ENCODE results near the gene FAM110A. TPM values are rescaled to one million over a fixed set of nuclear protein-coding genes. Genes with fewer than 3 reads are reported as not detected.

The FAM110A gene
- total RNA-seq, 1 donor from 2014 or later: 11.8 TPM

GRCh38 chr20:821046-821730, 12.3 kb upstream of the FAM110A start:
- H3K27me3 ChIP-seq: no peaks in the 10 kb centered on the region
- TF ChIP-seq POLR2AphosphoS5 (IDR thresholded peaks at IDR 0.05; ENCODE audit: insufficient read depth in 1 of 2, low read depth in 1 of 2) (no peak), CTCF (IDR thresholded peaks at IDR 0.05) (no peak), POLR2A (IDR thresholded peaks at IDR 0.05) (no peak)

GRCh38 chr20:821731-822065, 11.8 kb upstream of the FAM110A start:
- DNase-seq (ENCODE audit: extremely low spot score in 2 of 2): peak; percentile 54 to 70
- Histone ChIP-seq H3K4me3 (no peak overlapping the region), H3K9me3 (no peaks in the 10 kb centered on the region), H3K27me3 (no peaks in the 10 kb centered on the region), H3K4me1 (no peaks in the 10 kb centered on the region), H3K27ac (no peak overlapping the region), H3K36me3 (no peaks in the 10 kb centered on the region)
- intact Hi-C loops (cut with DNase I): no loop called here
- TF ChIP-seq CTCF (IDR thresholded peaks at IDR 0.05) (no peak), POLR2A (IDR thresholded peaks at IDR 0.05) (no peak), POLR2AphosphoS5 (IDR thresholded peaks at IDR 0.05; ENCODE audit: insufficient read depth in 1 of 2, low read depth in 1 of 2) (no peak)

More at GRCh38 chr20:821046-821730, 12.3 kb upstream of the FAM110A start:
- Histone ChIP-seq H3K27ac (no peak overlapping the region), H3K36me3 (no peaks in the 10 kb centered on the region), H3K9me3 (no peaks in the 10 kb centered on the region), H3K4me3 (no peak overlapping the region), H3K4me1 (no peaks in the 10 kb centered on the region)
- peak in 1 of 2 donors; percentile 19 for DNase-seq (ENCODE audit: extremely low spot score in 2 of 2)
- intact Hi-C loops (cut with DNase I): no loop called here

GRCh38 chr20:822651-823573, 10.6 kb upstream of the FAM110A start:
- Histone ChIP-seq H3K36me3 (no peaks in the 10 kb centered on the region), H3K27ac (no peak overlapping the region), H3K9me3 (no peaks in the 10 kb centered on the region), H3K27me3 (no peaks in the 10 kb centered on the region), H3K4me3 (no peak overlapping the region), H3K4me1 (no peaks in the 10 kb centered on the region)
- peak; percentile 74 to 84 for DNase-seq (ENCODE audit: extremely low spot score in 2 of 2)
- no peak for TF ChIP-seq POLR2AphosphoS5 (IDR thresholded peaks at IDR 0.05; ENCODE audit: insufficient read depth in 1 of 2, low read depth in 1 of 2)
- no peak for TF ChIP-seq CTCF (IDR thresholded peaks at IDR 0.05)
- no peak for TF ChIP-seq POLR2A (IDR thresholded peaks at IDR 0.05)
- intact Hi-C loops (cut with DNase I): no loop called here

- TF ChIP-seq POLR2A (IDR thresholded peaks at IDR 0.05) (no peak), POLR2AphosphoS5 (IDR thresholded peaks at IDR 0.05; ENCODE audit: insufficient read depth in 1 of 2, low read depth in 1 of 2) (no peak), CTCF (IDR thresholded peaks at IDR 0.05) (no peak)
- intact Hi-C loops (cut with DNase I): no loop called here
- Histone ChIP-seq H3K4me3 (no peak overlapping the region), H3K27me3 (no peaks in the 10 kb centered on the region), H3K9me3 (no peaks in the 10 kb centered on the region), H3K36me3 (no peaks in the 10 kb centered on the region), H3K4me1 (no peaks in the 10 kb centered on the region), H3K27ac (no peak overlapping the region)
- peak in 1 of 2 donors; percentile 72 for DNase-seq (ENCODE audit: extremely low spot score in 2 of 2)
Measured at GRCh38 chr20:823574-823902, 10.0 kb upstream of the FAM110A start.

- Histone ChIP-seq H3K4me1 (no peaks in the 10 kb centered on the region), H3K27ac (no peak overlapping the region), H3K36me3 (no peaks in the 10 kb centered on the region), H3K9me3 (no peaks in the 10 kb centered on the region), H3K4me3 (no peak overlapping the region), H3K27me3 (no peaks in the 10 kb centered on the region)
- TF ChIP-seq POLR2A (IDR thresholded peaks at IDR 0.05): no peak
- TF ChIP-seq POLR2AphosphoS5 (IDR thresholded peaks at IDR 0.05; ENCODE audit: insufficient read depth in 1 of 2, low read depth in 1 of 2): no peak
- TF ChIP-seq CTCF (IDR thresholded peaks at IDR 0.05): no peak
- intact Hi-C loops (cut with DNase I): no loop called here
- peak; percentile 52 to 61 for DNase-seq (ENCODE audit: extremely low spot score in 2 of 2)
Measured at GRCh38 chr20:824490-824889, 9.0 kb upstream of the FAM110A start.

Data from vagina (tissue), 2 donors.